Measurements from ENCODE around the gene AKR1B15. TPM values are rescaled to one million over a fixed set of nuclear protein-coding genes. Genes with fewer than 3 reads are reported as not detected.

The AKR1B15 gene
- total RNA-seq, 1 experiment from 2014 or later = not detected

GRCh38 chr7:134528749-134529148, 20.2 kb upstream of the AKR1B15 start:
- Histone ChIP-seq H3K9ac (ENCODE audit: low read length) (no peak overlapping the region), H3K4me1 (ENCODE audit: control insufficient read depth in 1 of 2, insufficient read depth in 2 of 2, low read length in 2 of 2) (peaks cover 9 to 19% of the 10 kb centered on the region in 2 experiments)
- RAD21 ChIA-PET (ENCODE audit: low non-redundant PET in 1 of 2, low total read pairs in 2 of 2, uncharacterized antibody in 2 of 2, unreplicated experiment in 2 of 2) = no interaction called here

More at GRCh38 chr7:134528749-134529148, 20.2 kb upstream of the AKR1B15 start:
- no peaks in the 10 kb centered on the region for H3K79me2 ChIP-seq (ENCODE audit: insufficient read depth, low read length)
- H3K4me3 ChIP-seq (replicated peaks in 1 of 2; ENCODE audit: low read depth in 1 of 2, low read length in 2 of 2) = no peak overlapping the region
- no peak for DNase-seq (ENCODE audit: low read depth, low spot score)
- no peak overlapping the region for H3K4me2 ChIP-seq (ENCODE audit: low read length)
- no peak overlapping the region for H3K27ac ChIP-seq (ENCODE audit: low read depth, low read length)
- CTCF ChIA-PET = no interaction called here
- no peak for TF ChIP-seq EZH2phosphoT487 (IDR thresholded peaks at IDR 0.05; ENCODE audit: borderline replicate concordance)
- TF ChIP-seq RAD21 (IDR thresholded peaks at IDR 0.05; ENCODE audit: low read depth) = no peak
- no peak for TF ChIP-seq REST (IDR thresholded peaks at IDR 0.05; ENCODE audit: low read depth)
- no peak for TF ChIP-seq TCF7L2 (IDR thresholded peaks at IDR 0.05; ENCODE audit: borderline replicate concordance, extremely low read depth, insufficient read depth, insufficient read length)
- no peak for TF ChIP-seq CEBPB (IDR thresholded peaks at IDR 0.05; ENCODE audit: low read depth)
- no peak for ATAC-seq
- H4K20me1 ChIP-seq (ENCODE audit: insufficient read depth) = no peaks in the 10 kb centered on the region
- H2AFZ ChIP-seq (ENCODE audit: low read depth, low read length, poor library complexity, severe bottlenecking) = no peak overlapping the region
- no peaks in the 10 kb centered on the region for H3K36me3 ChIP-seq (ENCODE audit: control insufficient read depth in 1 of 2, insufficient read depth in 2 of 2, low read length in 2 of 2)
- BruUV-seq (replicated peaks) = no TSS peak
- H3K27me3 ChIP-seq (ENCODE audit: insufficient read depth, low read length) = peaks cover 13% of the 10 kb centered on the region; the same call in 1 of the 2 replicates
- POLR2A ChIA-PET = no interaction called here
- no peaks in the 10 kb centered on the region for H3K9me3 ChIP-seq (ENCODE audit: control insufficient read depth in 1 of 2, insufficient read depth in 1 of 2, low read depth in 1 of 2, low read length in 2 of 2)
- 0 out of 2 replicates have a peak, but pooled peaks cover 4% of the 10 kb centered on the region for H3K9me2 ChIP-seq (ENCODE audit: insufficient read depth)
- intact Hi-C loops (cut with micrococcal nuclease) = no loop called here
